Sigmoid colon (tissue), 4 donors: ENCODE results near the gene NR6A1.

Source experiments
- EP300 ChIP-seq, 4 donors: sonication (generic); formaldehyde crosslinking; IDR thresholded peaks; one replicate each; pipeline ENCODE4 v1.6.1; 2017; ENCODE audit warnings: antibody characterized with exemption in 4 of 4
- POLR2A ChIP-seq, 2 donors: fragments of 450-650 bp; IDR thresholded peaks; one replicate each; pipeline ENCODE4 v1.6.1; 2016; ENCODE audit warnings: antibody characterized with exemption in 2 of 2, mild to moderate bottlenecking in 2 of 2, moderate library complexity in 2 of 2
- POLR2AphosphoS5 ChIP-seq, 4 donors: sonication (generic); formaldehyde crosslinking; IDR thresholded peaks; one replicate each; pipeline ENCODE4 v1.6.1; 2017; ENCODE audit warnings: antibody characterized with exemption in 4 of 4
- TF ChIP-seq, protein P1 (sequence below), 4 experiments: fragments of 450-650 bp in 3 of 4; fragments of 200-600 bp in 1 of 4; IDR thresholded peaks; one replicate each; pipeline ENCODE4 v1.5.1; 2016 to 2019; ENCODE audit warnings: antibody characterized with exemption in 4 of 4, mild to moderate bottlenecking in 3 of 4, moderate library complexity in 2 of 4

DNA sequence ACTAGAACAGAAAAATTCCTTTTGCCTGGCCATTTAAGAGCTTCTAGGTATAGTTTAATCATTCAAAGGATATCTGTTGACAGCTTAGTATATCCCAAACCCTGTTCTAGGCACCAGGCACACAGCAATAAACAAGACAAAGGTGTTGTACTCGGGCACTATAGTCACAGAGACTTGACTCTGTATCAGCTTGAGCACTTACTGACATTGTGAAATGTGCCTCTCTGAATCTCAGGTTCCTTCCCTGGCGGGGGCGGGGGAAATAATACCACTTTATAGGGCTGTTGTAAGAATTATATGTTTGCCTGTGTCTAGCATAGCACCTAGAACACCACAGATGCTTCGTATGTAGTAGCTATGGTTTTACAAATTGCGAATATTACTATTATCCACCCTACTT, 104.5 kb downstream of the NR6A1 start:
- TF ChIP-seq, protein P1, sequence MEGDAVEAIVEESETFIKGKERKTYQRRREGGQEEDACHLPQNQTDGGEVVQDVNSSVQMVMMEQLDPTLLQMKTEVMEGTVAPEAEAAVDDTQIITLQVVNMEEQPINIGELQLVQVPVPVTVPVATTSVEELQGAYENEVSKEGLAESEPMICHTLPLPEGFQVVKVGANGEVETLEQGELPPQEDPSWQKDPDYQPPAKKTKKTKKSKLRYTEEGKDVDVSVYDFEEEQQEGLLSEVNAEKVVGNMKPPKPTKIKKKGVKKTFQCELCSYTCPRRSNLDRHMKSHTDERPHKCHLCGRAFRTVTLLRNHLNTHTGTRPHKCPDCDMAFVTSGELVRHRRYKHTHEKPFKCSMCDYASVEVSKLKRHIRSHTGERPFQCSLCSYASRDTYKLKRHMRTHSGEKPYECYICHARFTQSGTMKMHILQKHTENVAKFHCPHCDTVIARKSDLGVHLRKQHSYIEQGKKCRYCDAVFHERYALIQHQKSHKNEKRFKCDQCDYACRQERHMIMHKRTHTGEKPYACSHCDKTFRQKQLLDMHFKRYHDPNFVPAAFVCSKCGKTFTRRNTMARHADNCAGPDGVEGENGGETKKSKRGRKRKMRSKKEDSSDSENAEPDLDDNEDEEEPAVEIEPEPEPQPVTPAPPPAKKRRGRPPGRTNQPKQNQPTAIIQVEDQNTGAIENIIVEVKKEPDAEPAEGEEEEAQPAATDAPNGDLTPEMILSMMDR (IDR thresholded peaks at IDR 0.05), result no peak
- TF ChIP-seq POLR2A (IDR thresholded peaks at IDR 0.05) (no peak), POLR2AphosphoS5 (IDR thresholded peaks at IDR 0.05) (no peak), EP300 (IDR thresholded peaks at IDR 0.05) (no peak)
